GM18499 (cell line): Measurements from ENCODE around the gene NGRN.

ENCODE experiments used
- ATAC-seq: cut with Tn5 transposase; IDR thresholded peaks from one replicate; pipeline ENCODE4 v1.9.1; 2021; ENCODE audit warnings: moderate number of reproducible peaks; ENCODE audit not compliant: insufficient read depth, unreplicated experiment

NGRN gene

DNA sequence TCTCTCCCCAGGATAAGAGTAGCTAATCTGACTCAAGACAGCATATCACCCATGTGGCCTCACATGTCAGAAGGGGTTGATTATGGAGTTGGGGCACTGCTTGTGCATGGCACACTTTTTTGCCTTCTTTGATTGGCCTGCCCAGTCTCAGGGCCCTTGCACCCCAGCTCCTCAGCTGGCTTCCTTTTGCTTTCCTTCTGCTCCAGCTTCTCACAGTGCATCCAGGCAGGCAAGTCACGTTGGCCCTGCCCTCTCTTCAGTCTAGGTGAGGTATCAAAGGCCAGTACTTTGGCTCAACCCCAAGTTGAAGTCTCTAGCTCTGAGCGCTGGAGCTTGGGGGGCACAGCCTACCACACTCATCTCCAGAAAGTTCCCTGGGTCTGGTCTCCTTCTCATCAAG, 42.2 kb downstream of the NGRN start:
- ATAC-seq = no peak

- ATAC-seq = no peak
Measured at GRCh38 chr15:90309020-90309419, 43.5 kb downstream of the NGRN start.

- no peak for ATAC-seq
Measured at GRCh38 chr15:90315278-90315982, 50.0 kb downstream of the NGRN start.

- no peak for ATAC-seq
Measured at GRCh38 chr15:90316139-90316538, 50.7 kb downstream of the NGRN start.

- ATAC-seq = no peak
Measured at GRCh38 chr15:90318591-90318990, 53.1 kb downstream of the NGRN start.

- no peak for ATAC-seq
Measured at GRCh38 chr15:90320062-90320884, 54.8 kb downstream of the NGRN start.

DNA sequence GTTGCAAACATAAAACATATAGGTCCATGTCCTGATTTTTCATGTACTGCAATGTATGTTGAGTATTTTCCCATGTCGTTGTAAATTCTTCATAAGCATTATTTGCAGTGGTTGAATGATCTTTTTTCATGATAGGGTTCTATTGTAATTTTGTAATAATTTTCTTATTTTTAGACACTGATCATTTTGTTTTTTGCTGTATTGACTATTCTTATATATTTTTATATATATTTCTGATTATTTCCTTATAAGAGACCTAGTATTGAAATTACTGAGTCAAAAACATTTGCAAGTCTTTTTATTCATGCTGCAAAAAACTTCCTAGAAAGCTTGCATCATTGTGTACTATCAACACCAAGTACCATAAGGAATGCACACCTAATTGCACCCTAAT, 55.4 kb downstream of the NGRN start:
- no peak for ATAC-seq
